Adrenal gland (tissue), 12 donors: Measurements from ENCODE around the gene ENTREP1. TPM values are rescaled to one million over a fixed set of nuclear protein-coding genes. Genes with fewer than 3 reads are reported as not detected.

Source experiments
- DNase-seq, 7 donors: peaks; one replicate each; pipeline ENCODE4 v3.0.0-alpha.2; 2019 to 2020
- H3K27ac ChIP-seq, 5 donors: fragments of 200-600 bp; sonication (generic) in 4 of 5; 1 replicate in 3 of 5; 2 replicates in 2 of 5; pipeline versions ENCODE4 v1.5.1 to v1.8.0; 2016 to 2020; ENCODE audit warnings: mild to moderate bottlenecking in 1 of 5
- H3K27me3 ChIP-seq: fragments of 200-600 bp; 2 replicates; pipeline ENCODE4 v1.8.0; 2021
- H3K36me3 ChIP-seq, 2 donors: fragments of 200-600 bp; replicated peaks in 1 of 2; 1 replicate in 1 of 2; 2 replicates in 1 of 2; pipeline versions ENCODE4 v1.5.1 to v1.8.0; 2018 to 2022
- H3K4me1 ChIP-seq, 2 donors: fragments of 200-600 bp; replicated peaks in 1 of 2; 1 replicate in 1 of 2; 2 replicates in 1 of 2; pipeline versions ENCODE4 v1.5.1 to v1.8.0; 2018 to 2021
- H3K4me3 ChIP-seq, 4 donors: fragments of 200-600 bp; sonication (generic) in 3 of 4; one replicate each; pipeline ENCODE4 v1.5.1; 2016 to 2018
- H3K9me3 ChIP-seq, 3 donors: fragments of 200-600 bp; sonication (generic) in 1 of 3; replicated peaks in 1 of 3; 1 replicate in 2 of 3; 2 replicates in 1 of 3; pipeline versions ENCODE4 v1.5.1 to v1.8.0; 2016 to 2021
- CTCF ChIP-seq, 6 experiments: fragments of 450-650 bp in 4 of 6; fragments of 200-600 bp in 2 of 6; sonication (generic) in 1 of 6; IDR thresholded peaks; 1 replicate in 5 of 6; 2 replicates in 1 of 6; pipeline versions ENCODE4 v1.5.1 to v1.8.0; 2016 to 2021; ENCODE audit warnings: antibody characterized with exemption in 6 of 6, mild to moderate bottlenecking in 2 of 6, moderate library complexity in 1 of 6
- POLR2A ChIP-seq, 2 donors: fragments of 450-650 bp; IDR thresholded peaks; one replicate each; pipeline ENCODE4 v1.6.1; 2017; ENCODE audit warnings: antibody characterized with exemption in 2 of 2, mild to moderate bottlenecking in 2 of 2, moderate library complexity in 1 of 2
- WGBS, 4 donors: extraction: QIAGEN DNeasy Blood & Tissue Kit in 2 of 4; methylation state at CpG; one replicate each; pipeline versions ENCODE4 v1.1.5 to v1.1.7; 2013 to 2017; 5-methylcytosine and 5-hydroxymethylcytosine counted together
- intact Hi-C, 2 donors: fragments of 100-400 bp; cut with DNase I; formaldehyde crosslinking; loops; one replicate each; pipeline versions ENCODE4 v1.14.1 to v1.15.0; 2022 to 2023
- polyA plus RNA-seq, 3 donors: library from polyadenylated mRNA; stranded (reverse); fragments of 200-250 nt in 2 of 3; fragments of 350-450 nt in 1 of 3; fragmentation: Illumina TruSeq in 1 of 3; extraction: RNeasy Lipid Tissue Mini Kit (QIAGEN cat#74804) in 1 of 3; gene quantifications; one replicate each; pipeline ENCODE4 v1.2.3, GENCODE V29; 2013 to 2014
- total RNA-seq, 9 donors: library from RNA; depleted of rRNA in 4 of 9; stranded (reverse); fragments of >200 nt in 4 of 9; fragments of 120-200 nt in 1 of 9; fragmentation: NEBNext Ultra II Directional in 1 of 9; extraction: Animal tissue kit (Norgen Biotek cat#: 25700) in 1 of 9; gene quantifications; one replicate each; pipeline versions ENCODE4 v1.1.0 to v1.2.4, GENCODE V29; 2013 to 2023
- donor health status: healthy with polysubstance abuse.
- donor health status: Bipolar disorder and iron deficiency.
- donor health status: DM: yes; HTN: yes; CAD: no.
- donor health status: DM: no; HTN: no; CAD: no.
- donor health status: DM: no; HTN: no; CAD: no.
- donor health status: DM: yes; HTN: yes; CAD: no.

Gene ENTREP1
- total and polyA plus RNA-seq, 12 donors, result 2.5 to 13.7 (median 6.9) TPM

- intact Hi-C loops, result loop anchor here in 1 of 2 donors (2.0 to 10.0 kb wide), 3 partner anchors 127 to 493 kb away; no protein-coding TSS in a partner anchor
- Histone ChIP-seq H3K27ac (no peak overlapping the region), H3K27me3 (no peaks in the 10 kb centered on the region), H3K4me3 (no peak overlapping the region), H3K9me3 (no peaks in the 10 kb centered on the region), H3K4me1 (no peaks in the 10 kb centered on the region), H3K36me3 (no peaks in the 10 kb centered on the region)
- peak; percentile 44 to 77 (median 53) for DNase-seq
- TF ChIP-seq POLR2A (IDR thresholded peaks at IDR 0.05) (no peak), CTCF (IDR thresholded peaks at IDR 0.05) (peak; percentile 69 to 89 (median 82))
- WGBS, 4 donors, result 54% methylated on average over 15 to 16 of the region's 16 CpGs
These were observed 97.1 kb downstream of the ENTREP1 start for GRCh38 chr9:69421908-69422801.

GRCh38 chr9:69425136-69425801 is 100.3 kb downstream of the ENTREP1 start:
- H3K9me3 ChIP-seq, result no peaks in the 10 kb centered on the region
- no peaks in the 10 kb centered on the region for H3K27me3 ChIP-seq
- no peaks in the 10 kb centered on the region for H3K4me1 ChIP-seq
- H3K36me3 ChIP-seq, result no peaks in the 10 kb centered on the region
- DNase-seq, result no peak
- TF ChIP-seq POLR2A (IDR thresholded peaks at IDR 0.05) (no peak), CTCF (IDR thresholded peaks at IDR 0.05) (no peak)
- WGBS, 4 donors, result 76 to 89% (median 86%) methylated on average over 17 of the region's 17 CpGs
- intact Hi-C loops, result loop anchor here (5.0 to 10.0 kb wide), 2 partner anchors 122 to 490 kb away; no protein-coding TSS in a partner anchor
- H3K4me3 ChIP-seq, result no peak overlapping the region
- H3K27ac ChIP-seq, result no peak overlapping the region

- DNase-seq, result no peak
- TF ChIP-seq CTCF (IDR thresholded peaks at IDR 0.05) (no peak), POLR2A (IDR thresholded peaks at IDR 0.05) (no peak)
- Histone ChIP-seq H3K36me3 (no peaks in the 10 kb centered on the region), H3K9me3 (no peaks in the 10 kb centered on the region), H3K4me1 (no peaks in the 10 kb centered on the region), H3K27ac (no peak overlapping the region), H3K4me3 (no peak overlapping the region), H3K27me3 (no peaks in the 10 kb centered on the region)
- WGBS, 4 donors, result 74 to 86% (median 79%) methylated on average over 4 of the region's 4 CpGs
- intact Hi-C loops, result loop anchor here (5.0 to 10.0 kb wide), 2 partner anchors 120 to 488 kb away; no protein-coding TSS in a partner anchor
These were observed 102.3 kb downstream of the ENTREP1 start for GRCh38 chr9:69427286-69427685.
